HG02763 (cell line): ENCODE results near the gene SETD1A.

Source experiments
- ATAC-seq: cut with Tn5 transposase; IDR thresholded peaks from one replicate; pipeline ENCODE4 v1.9.1; 2021; ENCODE audit warnings: mild to moderate bottlenecking, moderate library complexity; ENCODE audit not compliant: unreplicated experiment

SETD1A gene

DNA sequence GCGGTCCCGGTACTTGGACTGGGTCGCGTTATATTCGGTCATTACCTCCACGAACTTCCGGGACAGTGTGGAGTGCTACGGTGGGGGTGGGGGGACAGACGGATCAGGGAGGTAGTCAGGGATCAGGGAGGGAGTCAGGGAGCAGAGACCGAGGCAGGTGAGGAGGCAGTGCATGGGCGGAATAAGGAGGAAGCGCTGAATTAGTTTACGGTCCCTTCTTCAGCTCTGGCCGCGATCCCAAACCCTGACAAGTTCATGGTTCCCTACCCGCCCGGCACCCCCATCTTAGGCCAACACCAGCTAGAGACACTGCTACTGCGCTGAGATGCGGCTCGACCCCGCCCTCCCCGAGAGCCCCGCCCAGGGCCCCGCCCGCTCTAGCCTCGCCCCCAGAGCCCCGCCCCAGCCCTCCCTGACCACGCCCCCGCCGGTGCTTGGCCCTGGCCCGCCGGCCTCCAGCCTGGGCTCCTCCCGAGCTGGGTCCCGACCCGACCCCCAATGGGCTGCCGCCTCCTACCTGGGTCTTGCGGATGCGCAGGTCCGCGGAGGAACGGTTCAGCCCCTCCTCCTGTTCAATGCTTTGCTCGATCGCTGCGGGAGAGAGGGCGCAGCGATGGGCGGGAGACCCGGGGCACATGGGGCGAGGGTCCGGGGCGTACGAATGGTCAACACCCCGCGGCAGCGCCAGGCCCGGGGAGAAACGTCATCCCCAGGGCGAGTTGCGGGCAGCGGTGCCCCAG is 39.6 kb downstream of the SETD1A start:
- ATAC-seq, result peak; percentile 75

DNA sequence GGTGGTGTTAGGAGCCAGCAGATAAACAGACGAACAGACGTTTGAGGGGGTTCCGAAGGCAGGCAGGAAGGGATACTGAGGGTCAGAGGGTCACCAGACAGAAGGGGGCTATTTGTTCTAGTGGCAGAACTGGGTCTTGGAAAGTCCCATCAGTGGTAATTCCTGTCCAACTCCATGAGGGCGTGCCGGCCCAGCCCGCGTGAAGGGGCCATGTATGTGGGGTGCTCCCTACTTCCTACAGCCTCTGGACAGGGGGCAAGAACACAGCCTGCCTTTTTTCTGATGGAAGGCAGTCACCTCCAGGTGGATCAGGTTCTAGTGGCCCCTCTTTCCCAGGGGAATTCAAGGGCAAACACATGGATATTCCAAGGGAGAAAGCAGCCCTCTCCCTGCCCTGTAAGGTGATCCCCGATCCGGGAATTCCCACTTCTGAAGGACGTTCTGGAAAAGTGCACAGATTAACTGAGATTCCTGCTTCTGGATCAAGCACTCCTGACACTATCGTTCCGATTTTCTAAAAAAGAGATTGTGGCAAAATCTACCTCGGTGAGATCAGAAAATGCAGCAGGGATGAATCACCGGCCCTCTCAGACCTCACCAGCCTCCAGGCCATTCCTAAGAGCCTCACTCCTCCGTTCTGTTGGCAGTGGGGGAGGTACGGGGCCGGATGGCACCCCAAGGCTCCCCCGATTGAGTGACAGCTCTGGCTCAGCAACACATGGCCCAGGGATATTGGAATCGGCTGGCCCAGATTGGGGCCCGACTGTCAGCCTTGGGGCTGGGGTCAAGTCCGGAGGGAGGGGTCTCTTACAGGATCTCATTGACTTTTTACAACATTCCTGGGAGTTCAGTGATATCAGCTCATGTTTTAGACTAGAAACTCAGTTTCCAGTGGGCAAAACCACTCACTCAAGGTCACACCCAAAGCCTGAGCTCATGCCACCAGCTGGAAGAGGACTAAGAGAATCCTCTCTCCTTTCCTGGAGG is 40.5 kb downstream of the SETD1A start:
- ATAC-seq, result no peak

- ATAC-seq, result no peak
Measured at GRCh38 chr16:30998852-30999761, 41.6 kb downstream of the SETD1A start.

- no peak for ATAC-seq
Measured at GRCh38 chr16:31000671-31001382, 43.3 kb downstream of the SETD1A start.

DNA sequence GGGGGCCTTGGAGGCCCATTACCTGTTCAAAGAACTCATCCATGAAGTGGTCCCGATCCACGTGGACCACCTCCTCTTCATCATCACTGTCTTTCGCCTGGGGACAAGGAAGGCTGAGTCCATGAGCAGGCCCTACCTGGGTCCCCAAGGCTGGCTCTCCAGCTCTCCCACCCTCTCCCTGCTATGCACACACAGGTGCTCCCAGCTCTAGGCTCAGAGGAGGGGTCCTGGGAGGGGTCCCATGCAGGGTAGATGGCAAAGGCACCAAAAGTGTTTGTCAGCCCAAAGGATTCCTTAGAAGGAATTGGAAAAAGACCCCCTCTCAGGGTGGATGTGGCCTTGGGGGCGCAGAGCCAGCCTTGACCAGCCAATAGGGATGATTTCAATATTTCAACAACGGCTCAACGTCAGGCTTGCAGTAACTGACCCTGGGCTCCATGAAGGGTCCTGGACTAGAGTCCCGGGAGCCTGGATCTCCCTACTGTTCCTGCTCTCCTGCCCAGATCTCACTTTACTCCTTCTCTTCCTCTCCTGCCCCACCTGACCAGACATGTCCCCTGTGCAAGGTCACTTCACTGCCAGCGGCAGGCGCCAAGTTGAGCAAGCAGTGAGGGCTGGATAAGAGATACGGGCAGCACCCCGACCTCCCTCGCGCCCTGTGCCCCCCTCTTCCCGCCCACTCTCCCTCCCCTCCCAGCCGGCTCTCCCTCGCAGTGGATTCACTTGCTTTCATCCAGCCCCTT is 44.1 kb downstream of the SETD1A start:
- no peak for ATAC-seq

GRCh38 chr16:31002250-31002700 is 44.7 kb downstream of the SETD1A start:
- no peak for ATAC-seq

DNA sequence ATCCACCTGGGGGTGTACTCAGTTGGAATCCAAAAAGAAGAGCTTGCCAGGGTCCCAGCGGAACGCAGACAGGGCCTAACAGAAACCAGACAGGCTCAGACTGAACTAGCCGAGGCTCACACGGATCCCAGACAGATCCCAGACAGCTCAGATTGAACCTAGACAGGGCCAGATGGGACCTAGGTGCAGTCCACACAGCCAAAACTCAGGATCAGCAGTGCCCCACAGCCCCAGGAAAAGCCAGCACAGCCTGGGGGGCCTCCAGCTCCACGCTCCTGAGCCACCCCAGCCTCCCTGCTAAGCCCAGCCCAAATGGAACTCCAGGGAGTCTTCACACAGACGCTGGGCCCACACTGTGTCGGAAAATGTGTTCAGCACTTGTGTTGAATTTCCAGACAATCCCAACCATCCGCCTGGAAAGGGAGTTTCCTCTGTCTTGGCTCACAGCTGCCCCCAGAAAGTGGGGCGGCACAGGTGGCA is 45.3 kb downstream of the SETD1A start:
- no peak for ATAC-seq

GRCh38 chr16:31003744-31004143 is 46.2 kb downstream of the SETD1A start:
- ATAC-seq, result no peak

DNA sequence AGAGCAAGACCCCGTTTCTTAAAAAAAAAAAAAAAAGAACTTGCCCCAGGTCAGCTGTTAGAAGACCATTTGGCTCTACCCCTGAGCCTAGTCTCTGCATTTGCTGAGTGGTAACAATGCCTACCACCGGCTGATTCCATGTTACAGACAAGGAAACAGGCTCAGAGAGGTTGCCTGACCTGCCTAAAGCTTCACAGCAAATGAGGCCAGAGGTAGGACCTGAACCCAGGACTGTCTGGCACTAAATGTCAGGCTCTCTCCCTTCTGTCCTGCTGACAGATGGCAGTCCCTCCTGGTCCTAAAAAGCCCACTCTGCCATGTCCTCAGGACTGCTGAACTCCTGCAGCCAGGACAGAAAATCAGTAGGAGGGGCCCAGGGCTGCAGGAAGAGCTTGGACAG is 47.1 kb downstream of the SETD1A start:
- no peak for ATAC-seq

- no peak for ATAC-seq
Measured at GRCh38 chr16:31005350-31006085, 48.0 kb downstream of the SETD1A start.

- ATAC-seq, result no peak
Measured at GRCh38 chr16:31006086-31006385, 48.5 kb downstream of the SETD1A start.

DNA sequence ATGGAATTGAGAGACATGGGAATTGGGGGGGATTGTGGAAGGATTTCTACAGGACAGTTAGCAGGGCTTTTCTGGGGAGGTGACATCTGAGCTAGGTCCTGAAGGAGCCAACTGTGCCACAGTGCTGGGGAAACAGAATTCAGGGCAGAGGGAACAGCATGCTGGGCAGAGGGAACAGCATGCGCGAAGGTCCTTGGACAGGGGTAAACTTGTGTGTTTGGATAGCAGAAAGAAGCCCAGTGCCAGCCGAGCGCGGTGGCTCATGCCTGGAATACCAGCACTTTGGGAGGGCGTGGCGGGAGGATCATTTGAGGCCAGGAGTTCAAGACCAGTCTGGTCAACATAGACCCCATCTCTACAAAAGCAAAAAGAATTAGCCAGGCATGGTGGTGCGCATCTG is 49.0 kb downstream of the SETD1A start:
- ATAC-seq, result no peak

DNA sequence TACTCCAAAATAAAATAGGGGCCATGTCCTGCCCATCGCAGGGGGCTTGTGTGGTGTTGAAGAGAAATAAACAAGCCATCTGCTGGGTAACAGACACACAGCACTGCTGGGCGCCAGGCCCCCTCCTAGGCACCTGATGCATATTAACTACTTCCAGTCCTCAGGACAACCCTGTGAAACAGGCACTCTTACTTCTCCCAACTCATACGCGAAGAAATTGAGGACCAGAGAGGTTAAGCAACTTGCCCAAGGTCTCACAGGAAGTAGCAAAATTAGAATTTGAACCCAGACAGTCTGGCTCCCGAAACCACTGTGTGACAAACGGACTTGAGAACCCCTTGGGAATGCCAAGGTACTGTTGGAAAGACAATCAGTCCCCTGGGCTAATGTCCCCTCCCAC is 50.1 kb downstream of the SETD1A start:
- ATAC-seq, result no peak

- ATAC-seq, result no peak
Measured at GRCh38 chr16:31008149-31008548, 50.6 kb downstream of the SETD1A start.

- ATAC-seq, result no peak
Measured at GRCh38 chr16:31008551-31008950, 51.0 kb downstream of the SETD1A start.

DNA sequence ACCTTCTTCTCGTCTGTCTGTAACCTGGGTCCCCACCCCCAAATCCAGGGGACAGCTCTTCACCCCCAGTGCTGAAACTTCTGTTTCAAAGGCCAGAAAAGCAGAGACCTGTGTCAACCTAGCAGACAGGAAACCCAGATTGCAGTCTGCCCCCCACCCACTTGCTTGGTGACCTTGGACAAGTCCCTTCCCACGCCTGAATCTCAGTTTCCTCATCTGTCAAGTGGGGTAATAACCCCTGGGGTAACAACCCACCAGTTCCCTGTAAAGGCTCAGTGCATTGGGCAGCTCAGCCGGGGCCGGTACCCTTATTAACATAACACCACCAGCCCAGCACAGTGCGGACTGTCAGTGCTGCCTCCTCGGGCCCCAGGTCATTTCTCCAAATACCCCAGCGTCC is 51.6 kb downstream of the SETD1A start:
- no peak for ATAC-seq

DNA sequence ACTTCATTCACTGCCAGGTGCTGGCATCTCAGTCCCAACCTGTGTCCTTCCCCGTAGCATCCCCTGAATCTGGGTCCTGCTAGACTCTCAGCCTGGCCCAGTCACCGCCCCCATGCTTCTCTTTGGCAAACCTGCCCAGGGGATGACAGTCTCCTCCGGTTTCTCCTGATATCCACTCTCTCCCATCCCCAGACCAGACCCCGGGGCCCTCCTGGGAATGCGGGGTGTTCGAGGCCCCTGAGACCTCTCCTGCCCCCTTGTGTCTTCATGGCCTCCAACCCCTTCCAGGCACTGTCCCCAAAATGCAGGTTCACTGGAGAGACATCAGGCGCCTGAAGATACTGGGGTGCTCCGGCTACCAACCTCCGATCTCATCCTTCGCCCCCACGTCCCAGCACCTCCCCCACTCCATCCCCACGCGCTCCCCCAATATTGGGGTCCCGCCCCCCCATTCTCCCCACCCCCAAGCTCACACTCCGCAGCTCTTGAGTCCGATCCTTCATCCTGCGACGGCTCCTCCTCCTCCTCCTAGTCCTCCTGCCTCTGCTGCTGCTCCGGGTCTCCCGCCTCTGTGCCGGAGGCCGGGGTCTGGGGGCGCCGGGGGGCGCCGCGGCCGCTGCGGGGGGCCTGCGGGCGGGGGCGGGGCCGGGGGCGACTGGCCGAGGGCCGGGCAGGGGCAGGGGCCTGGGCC is 52.5 kb downstream of the SETD1A start:
- ATAC-seq, result no peak

DNA sequence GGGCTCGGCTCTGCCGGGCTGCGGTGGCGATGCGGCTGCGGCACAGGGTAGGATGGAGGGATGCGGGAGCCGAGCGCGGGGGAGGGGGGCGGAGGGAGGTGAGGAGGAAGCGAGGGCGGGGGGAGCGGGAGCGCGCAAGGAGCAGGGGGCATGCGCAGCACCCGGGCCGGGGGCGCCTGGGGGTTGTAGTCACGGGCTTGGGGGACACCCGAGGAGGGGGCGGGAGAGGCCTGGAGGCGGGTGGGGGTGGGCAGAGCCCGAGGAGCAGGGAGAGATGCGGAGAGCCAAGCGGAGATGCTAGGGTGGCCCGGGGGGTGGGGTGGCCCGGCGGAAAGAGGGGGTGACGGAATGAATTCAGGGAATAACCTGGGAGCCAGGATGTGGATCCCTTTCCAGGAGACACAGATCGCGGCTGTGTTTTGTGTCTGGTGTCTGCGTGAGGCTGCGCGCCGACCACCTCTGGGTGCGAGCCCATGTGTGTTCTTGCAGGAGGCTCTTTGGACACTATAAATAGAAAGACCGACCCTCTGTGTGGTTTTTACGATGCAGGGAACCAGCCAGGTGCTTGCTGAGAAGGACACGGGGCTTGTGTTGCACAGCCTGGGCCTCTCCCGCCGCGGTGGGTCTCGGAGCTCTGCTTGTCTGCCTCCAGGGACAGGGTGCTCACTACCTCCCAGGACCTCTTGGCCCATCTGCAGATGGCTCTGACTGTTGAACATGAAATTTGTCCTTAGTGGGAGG is 53.2 kb downstream of the SETD1A start, which contains the start of gene STX1B:
Gene STX1B, minus strand, starts transcription at position 54 of the 741 bp plus-strand sequence. CDS start 242 bp downstream, outside the sequence.
- no peak for ATAC-seq
